Measurements from ENCODE around the gene PDE2A.

Gene PDE2A

GRCh38 chr11:72635933-72636332 lies 38.3 kb downstream of the PDE2A start:
- Mint-ChIP-seq H3K27ac (no peak overlapping the region), H3K27me3 (ENCODE audit: low read depth) (peaks cover 26% of the 10 kb centered on the region)

GRCh38 chr11:72635309-72635915 lies 38.8 kb downstream of the PDE2A start:
- Mint-ChIP-seq H3K27ac (no peak overlapping the region), H3K9me3 (no peaks in the 10 kb centered on the region), H3K36me3 (ENCODE audit: low read depth) (no peaks in the 10 kb centered on the region), H3K27me3 (ENCODE audit: low read depth) (peaks cover 29% of the 10 kb centered on the region), H3K4me1 (peaks cover 9% of the 10 kb centered on the region), H3K4me3 (no peak overlapping the region)
- no peak for TF ChIP-seq CTCF (IDR thresholded peaks at IDR 0.05; ENCODE audit: unreplicated experiment in 3 of 3)

More at GRCh38 chr11:72635933-72636332, 38.3 kb downstream of the PDE2A start:
- no peaks in the 10 kb centered on the region for H3K36me3 Mint-ChIP-seq (ENCODE audit: low read depth)
- H3K9me3 Mint-ChIP-seq = no peaks in the 10 kb centered on the region
- TF ChIP-seq CTCF (IDR thresholded peaks at IDR 0.05; ENCODE audit: unreplicated experiment in 3 of 3) = no peak
- H3K4me3 Mint-ChIP-seq = no peak overlapping the region
- peaks cover 6% of the 10 kb centered on the region for H3K4me1 Mint-ChIP-seq

GRCh38 chr11:72634472-72635095 lies 39.6 kb downstream of the PDE2A start:
- H3K27ac Mint-ChIP-seq = no peak overlapping the region
- TF ChIP-seq CTCF (IDR thresholded peaks at IDR 0.05; ENCODE audit: unreplicated experiment in 3 of 3) = no peak

GRCh38 chr11:72634016-72634415 lies 40.2 kb downstream of the PDE2A start:
- Mint-ChIP-seq H3K4me3 (no peak overlapping the region), H3K9me3 (no peaks in the 10 kb centered on the region), H3K4me1 (peaks cover 16% of the 10 kb centered on the region), H3K27ac (no peak overlapping the region), H3K36me3 (ENCODE audit: low read depth) (no peaks in the 10 kb centered on the region), H3K27me3 (ENCODE audit: low read depth) (peaks cover 36% of the 10 kb centered on the region)
- TF ChIP-seq CTCF (IDR thresholded peaks at IDR 0.05; ENCODE audit: unreplicated experiment in 3 of 3) = no peak

More at GRCh38 chr11:72634472-72635095, 39.6 kb downstream of the PDE2A start:
- no peaks in the 10 kb centered on the region for H3K36me3 Mint-ChIP-seq (ENCODE audit: low read depth)
- H3K4me1 Mint-ChIP-seq = peaks cover 16% of the 10 kb centered on the region
- H3K9me3 Mint-ChIP-seq = no peaks in the 10 kb centered on the region
- peaks cover 34% of the 10 kb centered on the region for H3K27me3 Mint-ChIP-seq (ENCODE audit: low read depth)
- H3K4me3 Mint-ChIP-seq = no peak overlapping the region

GRCh38 chr11:72633068-72633467 lies 41.2 kb downstream of the PDE2A start:
- H3K27me3 Mint-ChIP-seq (ENCODE audit: low read depth) = peaks cover 39% of the 10 kb centered on the region
- no peak overlapping the region for H3K27ac Mint-ChIP-seq

More at GRCh38 chr11:72633068-72633467, 41.2 kb downstream of the PDE2A start:
- H3K4me3 Mint-ChIP-seq = no peak overlapping the region
- no peaks in the 10 kb centered on the region for H3K9me3 Mint-ChIP-seq
- H3K4me1 Mint-ChIP-seq = peaks cover 16% of the 10 kb centered on the region
- no peak for TF ChIP-seq CTCF (IDR thresholded peaks at IDR 0.05; ENCODE audit: unreplicated experiment in 3 of 3)
- no peaks in the 10 kb centered on the region for H3K36me3 Mint-ChIP-seq (ENCODE audit: low read depth)
